K562 (cell line): Measurements from ENCODE around the gene AKAP6. TPM values are rescaled to one million over a fixed set of nuclear protein-coding genes. Genes with fewer than 3 reads are reported as not detected.

Experiments
- ATAC-seq: fragments of 200-7000 bp; cut with Tn5 transposase; 3 replicates; pipeline ENCODE4 v1.9.1; 2020; ENCODE audit warnings: moderate library complexity
- BruUV-seq: library from RNA; stranded (reverse); fragments of 400-500 nt; replicated peaks from 2 replicates; lab custom pipeline; 2021; lab: Mats Ljungman, UMichigan
- CTCF ChIA-PET: fragments of 300-600 bp; formaldehyde crosslinking; extraction: SDS; loops from one replicate; lab custom pipeline; 2021; ENCODE audit warnings: low intra/inter-chr PET ratio; lab: Yijun Ruan, JAX
- POLR2A ChIA-PET: fragments of 300-600, 350-650 bp; sonication (Branson Sonifier 250); formaldehyde crosslinking; extraction: SDS; loops from one replicate; lab custom pipeline; 2021; ENCODE audit warnings: antibody characterized with exemption, inconsistent platforms; lab: Yijun Ruan, JAX
- DNase-seq, 4 experiments: peaks; one replicate each; pipeline versions ENCODE4 v3.0.0 to v3.0.0-alpha.2; 2011 to 2018; ENCODE audit warnings: low spot score in 3 of 4, mixed read lengths in 3 of 4; ENCODE audit errors: extremely low read depth in 1 of 4
- FAIRE-seq: peaks from 2 replicates; lab custom pipeline; 2011; peaks lifted over from hg19 to GRCh38; lab: Jason Lieb, UNC
- H2AFZ ChIP-seq: 2 replicates; pipeline ENCODE4 v1.6.0; 2011; ENCODE audit warnings: low read depth, low read length, control low read depth, inconsistent platforms
- H3K27ac ChIP-seq: fragments of 200-600 bp; 3 replicates; pipeline ENCODE4 v1.8.0; 2011; ENCODE audit warnings: low read depth, mild to moderate bottlenecking, control low read depth, inconsistent platforms, low read length, moderate library complexity, mixed read lengths; ENCODE audit errors: extremely low read depth
- H3K27me3 ChIP-seq, 2 experiments: fragments of 300-600 bp in 1 of 2; 2 replicates in 1 of 2; 3 replicates in 1 of 2; pipeline versions ENCODE4 v1.6.0 to v1.8.0; 2011; ENCODE audit warnings: inconsistent platforms in 2 of 2, low read length in 2 of 2, mild to moderate bottlenecking in 1 of 2, mixed read lengths in 1 of 2, moderate library complexity in 1 of 2; ENCODE audit not compliant: control insufficient read depth in 2 of 2, insufficient read depth in 2 of 2
- H3K36me3 ChIP-seq: fragments of 300-600 bp; 3 replicates; pipeline ENCODE4 v1.8.0; 2011; ENCODE audit warnings: mild to moderate bottlenecking, low read length, inconsistent platforms; ENCODE audit not compliant: control insufficient read depth, insufficient read depth
- H3K4me1 ChIP-seq, 2 experiments: fragments of 200-600 bp in 1 of 2; replicated peaks in 1 of 2; 2 replicates in 1 of 2; 3 replicates in 1 of 2; pipeline versions ENCODE4 v1.5.1 to v1.8.0; 2011; ENCODE audit warnings: inconsistent platforms in 2 of 2, low read length in 2 of 2, mild to moderate bottlenecking in 1 of 2, mixed read lengths in 1 of 2, moderate library complexity in 1 of 2; ENCODE audit not compliant: control insufficient read depth in 2 of 2, insufficient read depth in 2 of 2
- H3K4me2 ChIP-seq: 2 replicates; pipeline ENCODE4 v1.6.1; 2011; ENCODE audit warnings: low read length, control low read depth, inconsistent platforms, mixed read lengths; ENCODE audit not compliant: insufficient read depth
- H3K4me3 ChIP-seq: fragments of 200-600 bp; sonication (generic), shearing (Covaris generic); 2 replicates; pipeline ENCODE4 v1.5.1; 2016; ENCODE audit warnings: control low read depth, inconsistent platforms
- H3K79me2 ChIP-seq: fragments of 200-600 bp; 3 replicates; pipeline ENCODE4 v1.8.0; 2011; ENCODE audit warnings: low read length, inconsistent platforms; ENCODE audit not compliant: control insufficient read depth, insufficient read depth
- H3K9ac ChIP-seq, 2 experiments: 2 replicates each; pipeline versions ENCODE4 v1.6.0 to v1.6.1; 2011; ENCODE audit warnings: low read depth in 2 of 2, low read length in 2 of 2, control low read depth in 1 of 2, inconsistent platforms in 1 of 2, mild to moderate bottlenecking in 1 of 2, mixed read lengths in 1 of 2; ENCODE audit not compliant: insufficient read depth in 1 of 2
- H3K9me1 ChIP-seq: one replicate; pipeline ENCODE4 v1.6.0; 2011; ENCODE audit warnings: inconsistent platforms, mild to moderate bottlenecking, low read length, moderate library complexity; ENCODE audit not compliant: control insufficient read depth, insufficient read depth
- H3K9me3 ChIP-seq: replicated peaks from 2 replicates; pipeline ENCODE4 v1.5.1; 2011; ENCODE audit warnings: low read depth, low read length, inconsistent platforms; ENCODE audit not compliant: control insufficient read depth, insufficient read depth
- H4K20me1 ChIP-seq: replicated peaks from 2 replicates; pipeline ENCODE4 v1.6.1; 2011; ENCODE audit warnings: low read length, inconsistent platforms, mixed read lengths; ENCODE audit not compliant: control insufficient read depth, insufficient read depth
- DLX4 ChIP-seq: fragments of 250-450 bp; sonication (Bioruptor Pico); IDR thresholded peaks from 2 replicates; pipeline ENCODE4 v1.6.1; 2021; ENCODE audit warnings: mild to moderate bottlenecking
- DPF2 ChIP-seq: fragments of 450-650 bp; IDR thresholded peaks from 2 replicates; pipeline ENCODE4 v1.6.1; 2016
- E2F6 ChIP-seq, 2 experiments: IDR thresholded peaks; 2 replicates each; pipeline ENCODE4 v1.6.1; 2011; ENCODE audit warnings: borderline replicate concordance in 1 of 2, control low read depth in 1 of 2, low read depth in 1 of 2, low read length in 1 of 2, mild to moderate bottlenecking in 1 of 2, mixed read lengths in 1 of 2, moderate library complexity in 1 of 2; ENCODE audit not compliant: insufficient read depth in 1 of 2, insufficient read length in 1 of 2, poor library complexity in 1 of 2, severe bottlenecking in 1 of 2; ENCODE audit errors: extremely low read depth in 1 of 2
- EZH2 ChIP-seq: IDR thresholded peaks from 2 replicates; pipeline ENCODE4 v1.6.1; 2012; ENCODE audit warnings: low read depth, mild to moderate bottlenecking, inconsistent platforms, low read length, borderline replicate concordance
- MAFG ChIP-seq: fragments of 450-650 bp; conservative IDR thresholded peaks from 2 replicates; pipeline ENCODE4 v1.6.1; 2016; ENCODE audit warnings: missing genetic modification characterization, missing compliant biosample characterization
- MLLT1 ChIP-seq, 2 experiments: fragments of 450-650 bp; IDR thresholded peaks; 2 replicates each; pipeline ENCODE4 v1.6.1; 2016
- NFE2 ChIP-seq: IDR thresholded peaks from 2 replicates; pipeline ENCODE4 v1.6.1; 2014; ENCODE audit warnings: antibody characterized with exemption, low read depth
- NUFIP1 ChIP-seq: fragments of 450-650 bp; IDR thresholded peaks from 2 replicates; pipeline ENCODE4 v1.6.1; 2018; ENCODE audit not compliant: partially characterized antibody
- POU5F1 ChIP-seq: fragments of 150-350 bp; IDR thresholded peaks from 2 replicates; pipeline ENCODE4 v1.6.1; 2014; ENCODE audit warnings: borderline replicate concordance, low read length, low read depth, mild to moderate bottlenecking; ENCODE audit not compliant: partially characterized antibody
- RBM39 ChIP-seq: fragments of 200-400 bp; formaldehyde crosslinking; optimal IDR thresholded peaks from 2 replicates; pipeline ENCODE3; 2018; ENCODE audit warnings: low read depth, low read length
- TCF3 ChIP-seq: sonication (generic); formaldehyde crosslinking; IDR thresholded peaks from 2 replicates; pipeline ENCODE4 v1.4.0; 2020; ENCODE audit warnings: mild to moderate bottlenecking, missing genetic modification reagents
- TGIF2 ChIP-seq: sonication (generic); formaldehyde crosslinking; IDR thresholded peaks from 2 replicates; pipeline ENCODE4 v1.8.1; 2022; ENCODE audit warnings: mild to moderate bottlenecking, missing genetic modification reagents, moderate library complexity
- ZBTB49 ChIP-seq: sonication (generic); formaldehyde crosslinking; IDR thresholded peaks from 2 replicates; pipeline ENCODE4 v1.8.0; 2022; ENCODE audit warnings: missing genetic modification reagents, mild to moderate bottlenecking, borderline replicate concordance
- ZNF197 ChIP-seq: fragments of 200-800 bp; sonication (Bioruptor generic); IDR thresholded peaks from 2 replicates; pipeline ENCODE4 v1.6.1; 2016; ENCODE audit warnings: low read depth, missing genetic modification characterization, missing compliant biosample characterization
- ZNF408 ChIP-seq: fragments of 250-450 bp; sonication (Bioruptor Pico); IDR thresholded peaks from 2 replicates; pipeline ENCODE4 v1.4.0; 2020; ENCODE audit warnings: low read depth, mild to moderate bottlenecking, moderate library complexity
- ZSCAN32 ChIP-seq: fragments of 450-650 bp; formaldehyde crosslinking; IDR thresholded peaks from 2 replicates; pipeline ENCODE4 v1.4.0; 2020; ENCODE audit warnings: mild to moderate bottlenecking, moderate library complexity
- WGBS: fragments of 100-300 bp; shearing (Covaris generic); methylation state at CpG from one replicate; pipeline ENCODE4 v1.1.6; 2016; ENCODE audit warnings: low coverage, mixed read lengths; ENCODE audit not compliant: insufficient coverage; ENCODE audit errors: missing lambda C conversion rate; 5-methylcytosine and 5-hydroxymethylcytosine counted together
- in situ Hi-C: fragments of 300-500 bp; cut with MboI; formaldehyde crosslinking; loops from 4 replicates; pipeline ENCODE4 v1.15.0; 2018; ENCODE audit warnings: inconsistent platforms, mixed read lengths
- intact Hi-C: fragments of 100-400 bp; cut with micrococcal nuclease; formaldehyde crosslinking; loops from 2 replicates; pipeline ENCODE4 v1.14.2; 2022
- polyA plus RNA-seq, 8 experiments: library from polyadenylated mRNA; depleted of rRNA in 4 of 8; stranded (reverse) in 5 of 8; unstranded in 3 of 8; fragments of >200 nt; fragmentation: Nextera tagmentation in 2 of 8; fragmentation: Illumina TruSeq in 1 of 8; extraction: Ambion mirVana in 2 of 8; extraction: Trizol in 1 of 8; gene quantifications; 2 replicates each; pipeline versions ENCODE4 v1.2.1 to v1.2.3, GENCODE V29; 2011 to 2014; ENCODE audit warnings: inconsistent platforms in 1 of 8, missing spikeins in 1 of 8
- total RNA-seq, 7 experiments: library from RNA; depleted of rRNA in 6 of 7; stranded (reverse); fragments of >200 nt in 6 of 7; fragmentation: Illumina TruSeq in 2 of 7; extraction: Trizol in 2 of 7; gene quantifications; 2 replicates each; pipeline versions ENCODE4 v1.2.1 to v1.2.3, GENCODE V29; 2011 to 2021; ENCODE audit warnings: low replicate concordance in 1 of 7

The AKAP6 gene
- total and polyA plus RNA-seq, 9 of the 15 experiments (the other 6 are each of a cell fraction or from before 2014, with no cell fraction given): 0.03 to 1.7 (median 0.48) TPM

GRCh38 chr14:32510815-32511214 is 181.7 kb downstream of the AKAP6 start (continued):
- TF ChIP-seq MLLT1 (IDR thresholded peaks at IDR 0.05) (no peak), NFE2 (no peak), EZH2 (no peak), MAFG (tag) (no peak), ZBTB49 (no peak), TCF3 (CRISPR knock-in tag) (no peak), DPF2 (no peak), TGIF2 (no peak), RBM39 (no peak)
- TF ChIP-seq, all 486 proteins: peak for 0

GRCh38 chr14:32512348-32512747 is 183.2 kb downstream of the AKAP6 start:
- ATAC-seq: no peak
- CTCF ChIA-PET: no interaction called here
- BruUV-seq: no TSS peak
- TF ChIP-seq E2F6 (IDR thresholded peaks at IDR 0.05; ENCODE audit: borderline replicate concordance in 1 of 2, extremely low read depth in 1 of 2, insufficient read depth in 1 of 2, insufficient read length in 1 of 2, low read depth in 1 of 2, low read length in 1 of 2, poor library complexity in 1 of 2, severe bottlenecking in 1 of 2) (no peak), POU5F1 (no peak), DLX4 (CRISPR knock-in tag) (no peak), ZNF197 (no peak), NUFIP1 (no peak), ZNF408 (CRISPR knock-in tag) (no peak), ZSCAN32 (CRISPR knock-in tag) (no peak)

More at GRCh38 chr14:32512348-32512747, 183.2 kb downstream of the AKAP6 start:
- Histone ChIP-seq H3K4me3 (no peak overlapping the region), H3K27ac (no peak overlapping the region), H3K79me2 (no peaks in the 10 kb centered on the region), H3K9ac (no peak overlapping the region), H4K20me1 (no peaks in the 10 kb centered on the region), H3K9me3 (no peaks in the 10 kb centered on the region), H3K4me1 (no peaks in the 10 kb centered on the region), H3K4me2 (no peak overlapping the region), H3K27me3 (no peaks in the 10 kb centered on the region), H3K9me1 (no peaks in the 10 kb centered on the region), H2AFZ (no peak overlapping the region), H3K36me3 (no peaks in the 10 kb centered on the region)
- intact Hi-C loops (no loop called here), in situ Hi-C loops (no loop called here)
- FAIRE-seq (no peak), DNase-seq (no peak)
- WGBS: 0% methylated on average over 3 of the region's 3 CpGs
- POLR2A ChIA-PET: no interaction called here
